Inferior parietal cortex (tissue), 1 donor: Measurements from ENCODE around the gene CADPS.

Source experiments
- DNase-seq: peaks from one replicate; pipeline ENCODE4 v3.0.0-alpha.2; 2016; ENCODE audit errors: extremely low spot score

The CADPS gene

DNA sequence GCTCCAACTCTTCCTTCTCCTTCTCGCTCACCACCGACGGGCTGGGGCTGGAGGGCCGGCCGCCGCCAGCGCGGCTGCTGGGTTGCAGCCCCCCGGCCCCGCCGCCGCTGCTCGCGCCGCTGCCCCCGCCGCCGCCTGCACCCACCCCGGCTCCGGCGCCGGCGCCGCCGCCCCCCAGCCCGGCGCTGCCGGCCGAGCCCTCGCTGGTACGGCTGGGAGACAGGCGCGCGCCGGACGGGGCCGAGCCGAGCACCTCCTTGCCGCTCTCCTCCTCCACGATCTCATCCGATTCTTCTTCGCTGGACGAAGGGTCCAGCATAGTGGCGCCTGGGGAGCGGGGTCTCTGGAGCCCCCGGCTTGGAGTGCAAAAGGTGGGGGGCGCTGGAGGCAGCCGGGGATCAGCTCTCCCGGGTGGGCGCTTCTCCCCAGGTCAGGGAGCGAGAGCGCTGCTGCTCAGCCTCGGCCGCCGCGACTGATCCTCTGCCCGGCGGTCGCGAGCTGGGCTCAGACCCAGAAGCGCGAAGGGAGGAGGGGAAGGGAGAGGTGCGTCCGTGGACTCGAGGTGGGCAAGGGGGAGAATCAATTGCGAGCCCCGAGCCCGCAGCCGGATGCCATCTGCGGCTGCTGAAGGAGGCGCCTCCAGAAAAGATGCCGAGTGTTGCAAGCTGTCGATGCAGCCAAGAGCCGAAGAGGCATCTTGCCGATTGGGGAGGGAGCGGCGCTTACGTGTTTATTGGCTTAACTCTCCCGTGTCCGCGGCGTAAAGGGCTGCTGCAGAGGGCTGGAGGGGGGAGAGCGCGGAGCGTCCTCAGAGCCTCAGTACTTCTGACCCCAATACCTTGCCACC lies at the start of gene CADPS:
CADPS (minus strand) TSS at position 706 of the 847 bp plus-strand sequence; CDS start at position 319, 387 bp downstream.
- DNase-seq = peak; percentile 64

DNA sequence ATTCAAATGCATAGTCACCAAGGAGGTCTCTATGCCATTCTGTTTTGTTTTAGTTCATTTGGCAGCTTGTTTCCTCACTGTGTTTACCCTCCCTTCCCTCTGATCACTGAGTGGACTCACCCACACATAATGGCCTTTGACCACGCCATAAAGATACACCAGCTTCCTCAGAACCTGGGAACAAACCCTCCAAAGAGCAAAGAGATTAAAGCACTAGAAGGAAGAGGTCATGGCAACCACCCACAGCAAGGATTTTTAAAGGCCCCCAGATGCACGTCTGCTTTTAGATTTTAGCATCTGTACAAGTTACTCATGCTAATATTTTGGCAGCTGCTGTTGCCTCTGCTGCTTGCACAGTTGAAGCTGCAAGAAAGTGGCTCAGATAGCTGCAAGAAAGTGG lies 47.9 kb upstream of the CADPS start:
- DNase-seq = no peak

DNA sequence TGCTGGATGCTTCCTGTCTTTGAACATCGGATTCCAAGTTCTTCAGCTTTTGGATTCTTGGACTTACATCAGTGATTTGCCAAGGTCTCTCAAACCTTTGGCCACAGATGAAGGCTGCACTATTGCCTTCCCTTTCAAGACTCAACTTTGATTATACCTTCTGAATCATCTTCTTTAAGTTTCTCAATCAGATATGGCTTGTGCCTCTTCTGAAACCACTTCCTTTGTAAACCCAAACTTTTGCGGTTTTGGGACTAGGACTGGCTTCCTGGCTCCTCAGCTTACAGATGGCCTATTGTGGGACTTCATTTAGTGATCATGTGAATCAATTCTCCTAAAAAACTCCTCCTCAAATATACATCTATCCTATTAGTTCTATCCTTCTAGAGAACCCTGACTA lies 47.1 kb upstream of the CADPS start:
- DNase-seq = no peak

DNA sequence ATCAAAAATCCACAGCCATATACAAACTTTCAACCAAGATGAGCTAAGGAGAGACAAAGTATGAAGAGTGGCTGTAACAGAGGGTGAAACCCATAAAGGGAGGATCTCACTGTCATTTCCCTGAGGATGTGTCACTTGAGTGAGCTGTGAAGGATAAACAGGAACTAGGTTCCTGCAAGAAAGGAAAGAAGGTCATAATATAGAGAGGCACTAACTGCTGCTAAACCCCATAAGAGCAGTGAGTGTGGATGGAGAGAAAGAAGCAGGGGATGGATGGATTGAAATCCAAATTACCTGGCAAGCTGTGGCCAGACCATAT lies 45.2 kb upstream of the CADPS start:
- DNase-seq = no peak

DNA sequence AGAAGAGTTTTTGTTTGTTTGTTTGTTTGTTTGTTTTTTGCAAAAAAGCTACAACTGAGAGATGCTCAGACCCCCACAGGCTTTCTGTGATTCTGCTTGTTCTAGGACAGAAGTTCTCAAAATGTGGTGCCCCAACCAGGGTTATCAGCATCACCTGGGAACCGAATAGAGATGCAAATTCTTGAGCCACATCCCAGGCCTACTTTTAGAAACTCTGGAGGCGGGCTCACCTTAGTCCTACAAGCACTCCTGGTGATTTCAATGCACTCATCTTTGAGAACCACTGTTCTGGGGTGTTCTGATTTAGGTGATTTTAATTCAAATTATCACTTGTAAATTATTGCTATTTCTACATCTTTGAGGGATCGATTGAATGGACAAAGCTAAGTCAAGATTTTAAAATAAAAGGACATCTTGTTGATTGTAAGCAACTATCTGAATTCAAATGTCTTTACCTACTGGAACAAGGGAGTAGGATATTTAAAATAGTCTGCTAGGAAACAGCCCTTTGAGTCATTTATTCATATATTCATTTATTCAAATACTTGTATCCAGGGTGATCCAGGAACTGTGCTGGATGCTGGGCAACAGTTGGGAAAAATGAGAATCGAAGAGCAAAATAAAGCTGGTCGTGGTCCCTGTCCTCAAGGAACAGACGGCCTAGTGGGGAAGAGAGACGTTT lies 44.7 kb upstream of the CADPS start:
- DNase-seq = no peak

DNA sequence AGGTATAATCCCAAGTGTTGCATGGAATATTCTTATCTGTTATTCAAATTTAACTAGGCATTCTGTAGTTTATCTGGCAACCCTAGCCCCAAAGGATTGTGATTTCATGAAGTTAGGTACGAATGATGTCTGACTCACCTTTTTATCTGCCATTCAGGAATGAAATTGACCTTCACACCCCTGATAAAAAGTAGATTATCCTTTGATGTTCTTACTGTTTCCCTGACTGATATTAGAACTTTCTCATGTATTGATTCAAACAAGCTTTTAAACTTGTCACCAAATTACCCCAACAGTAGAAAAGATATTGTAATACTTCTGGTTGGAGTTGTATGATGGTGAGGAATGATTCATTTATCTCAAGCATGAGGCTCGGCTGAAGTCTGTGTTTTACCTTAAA lies 43.6 kb upstream of the CADPS start:
- DNase-seq = no peak

DNA sequence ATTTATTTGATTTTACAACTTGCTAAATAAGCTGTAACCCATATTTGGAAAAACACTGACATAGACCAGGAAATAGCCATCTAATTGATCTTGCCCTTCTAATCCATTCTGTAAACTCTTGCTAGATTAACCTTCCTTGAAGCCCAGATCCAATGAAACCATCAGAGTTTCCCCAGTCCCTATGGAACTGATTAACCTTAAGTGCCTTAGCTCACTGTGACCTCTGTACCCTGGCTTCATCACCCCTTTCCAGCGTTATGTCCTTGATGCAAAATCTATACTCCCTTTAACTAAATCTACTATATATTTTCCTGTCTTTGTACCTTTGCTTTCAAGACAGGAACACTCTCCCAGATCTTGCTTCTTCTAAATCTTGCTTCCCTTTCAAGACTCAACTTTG lies 42.9 kb upstream of the CADPS start:
- no peak for DNase-seq

DNA sequence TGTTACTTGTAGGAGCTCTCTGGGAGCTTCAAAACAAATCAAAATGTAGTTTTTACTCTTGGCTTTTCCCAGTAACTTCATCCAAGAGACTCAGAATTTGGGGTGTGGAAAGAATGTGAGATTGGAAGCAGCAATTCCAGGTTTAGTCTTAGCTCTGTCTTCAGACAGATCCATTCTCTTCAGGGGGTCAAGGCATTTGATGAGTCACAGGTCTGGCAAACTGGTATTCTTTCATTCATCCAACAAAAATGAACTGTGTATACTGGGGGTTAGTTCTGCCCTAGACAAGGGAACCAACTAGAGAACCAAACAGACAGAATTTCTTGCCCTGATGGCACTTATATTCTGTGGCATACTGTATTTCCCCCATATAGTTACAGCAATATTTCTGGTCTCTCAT lies 36.3 kb upstream of the CADPS start:
- no peak for DNase-seq

DNA sequence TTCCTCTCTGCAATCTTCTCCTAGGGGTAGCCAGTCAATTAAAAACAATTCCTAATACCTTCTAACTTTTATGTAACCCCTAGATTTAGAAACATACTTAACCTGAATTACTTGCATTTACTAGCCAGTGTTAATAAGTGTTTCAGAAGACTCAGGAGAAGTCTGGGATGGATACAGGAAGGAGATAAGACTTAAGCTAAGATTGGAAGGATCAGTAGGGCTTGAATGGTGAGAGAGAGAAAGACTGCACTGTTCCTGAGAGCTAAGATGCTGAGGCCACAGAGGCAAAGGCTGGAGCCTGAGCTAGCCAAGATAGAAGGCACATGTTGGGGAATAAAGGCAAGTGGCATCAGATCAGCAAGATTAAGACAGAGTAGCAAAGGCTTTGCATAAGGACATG lies 30.1 kb upstream of the CADPS start:
- no peak for DNase-seq

DNA sequence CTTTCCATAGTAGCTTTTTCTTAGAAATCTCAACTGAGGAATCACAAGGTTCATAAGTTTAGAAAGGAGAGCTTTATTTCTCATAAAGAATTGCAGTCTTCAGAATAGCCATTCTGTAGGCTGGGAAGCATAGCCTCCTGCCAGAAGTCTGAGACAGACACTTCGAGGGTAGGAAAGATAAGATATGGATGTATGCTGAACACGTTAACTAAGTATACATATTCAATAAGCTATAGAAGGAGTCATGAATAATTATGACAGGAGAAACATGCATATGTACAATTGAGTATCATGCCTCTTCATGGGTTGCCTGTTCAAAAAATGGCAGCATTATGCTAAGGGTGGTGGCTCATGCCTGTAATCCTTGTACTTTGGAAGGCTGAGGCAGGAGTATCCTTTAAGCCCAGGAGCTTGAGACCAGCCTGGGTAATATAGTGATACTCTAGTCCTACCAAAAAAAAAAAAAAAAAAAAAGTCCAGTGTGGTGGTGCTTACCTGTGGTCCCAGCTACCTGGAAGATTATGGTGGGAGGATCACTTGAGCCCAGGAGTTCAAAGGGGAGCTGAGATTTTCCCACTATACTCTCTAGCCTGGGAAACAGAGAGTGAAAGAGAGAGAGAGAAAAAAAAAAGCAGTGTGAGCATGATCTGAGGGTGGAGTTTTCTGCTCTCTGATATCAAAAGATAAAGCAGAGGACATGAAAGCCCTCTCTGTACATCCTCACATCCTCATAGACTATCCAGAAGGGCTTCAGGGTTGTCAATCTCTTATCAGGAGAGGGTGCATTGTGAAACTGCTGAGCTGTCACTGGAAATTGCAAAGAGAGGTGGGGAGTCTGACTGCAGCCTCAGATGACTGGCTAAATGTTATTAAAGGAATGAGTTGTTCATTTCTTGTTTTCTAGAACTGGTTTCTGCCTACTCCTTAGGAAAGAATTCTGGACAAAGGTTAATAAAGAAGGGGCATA lies 23.6 kb upstream of the CADPS start:
- DNase-seq = no peak

DNA sequence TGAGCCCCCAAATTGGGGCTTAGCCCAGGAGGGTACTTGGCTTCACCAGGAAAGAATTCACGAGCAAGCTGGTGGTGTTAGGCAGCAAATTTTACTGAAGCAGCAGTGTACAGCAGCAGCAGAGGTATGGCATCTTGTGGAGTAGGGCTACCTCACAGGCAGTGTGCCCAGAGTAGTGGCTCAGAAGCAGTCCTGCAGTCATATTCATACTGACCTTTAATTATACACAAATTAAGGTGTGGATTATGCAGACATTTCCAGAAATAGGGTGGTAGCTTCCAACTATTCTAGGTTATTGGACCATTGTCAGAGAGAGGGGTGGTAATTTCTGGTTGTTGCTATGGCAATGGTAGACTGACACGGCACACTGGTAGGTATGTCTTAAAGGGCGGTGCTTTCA lies 20.7 kb upstream of the CADPS start:
- DNase-seq = no peak

DNA sequence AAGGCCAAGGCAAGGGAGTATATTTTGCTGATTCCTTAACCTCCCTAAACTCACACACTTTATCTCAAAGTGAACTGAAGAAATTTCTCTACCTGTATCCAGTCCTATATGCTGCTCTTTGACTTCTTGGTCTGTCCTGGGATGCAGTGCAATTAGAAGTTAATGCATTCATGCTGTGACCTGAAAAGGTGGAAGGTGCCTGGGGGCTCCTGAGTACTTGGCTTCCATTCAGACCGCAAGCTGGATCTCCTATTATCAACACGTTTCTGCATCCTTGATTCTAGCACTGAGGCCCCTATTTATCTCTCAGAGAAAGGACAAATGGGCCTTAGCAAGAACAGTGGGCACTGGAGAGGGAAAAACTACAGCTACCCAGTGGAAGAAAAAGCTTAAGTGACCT lies 17.7 kb upstream of the CADPS start:
- DNase-seq = no peak

DNA sequence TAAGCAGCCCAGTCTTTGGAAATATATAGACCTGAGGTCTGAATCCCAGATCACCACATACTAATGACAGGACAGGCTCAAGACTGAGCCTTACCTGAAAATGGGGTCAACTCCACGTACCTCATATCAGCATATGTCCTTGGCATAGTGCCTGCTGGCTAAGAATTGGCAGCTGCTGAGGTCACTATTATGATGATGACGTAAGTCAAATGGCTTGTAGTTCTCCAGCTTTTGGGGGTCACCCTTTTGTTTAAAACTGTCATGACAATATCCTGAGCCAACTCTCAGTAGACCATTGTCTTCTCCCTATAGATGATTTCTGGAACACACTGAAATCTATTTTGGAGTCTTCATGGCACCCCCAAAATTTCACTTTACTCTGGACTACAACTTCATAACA lies 16.8 kb upstream of the CADPS start:
- DNase-seq = no peak

DNA sequence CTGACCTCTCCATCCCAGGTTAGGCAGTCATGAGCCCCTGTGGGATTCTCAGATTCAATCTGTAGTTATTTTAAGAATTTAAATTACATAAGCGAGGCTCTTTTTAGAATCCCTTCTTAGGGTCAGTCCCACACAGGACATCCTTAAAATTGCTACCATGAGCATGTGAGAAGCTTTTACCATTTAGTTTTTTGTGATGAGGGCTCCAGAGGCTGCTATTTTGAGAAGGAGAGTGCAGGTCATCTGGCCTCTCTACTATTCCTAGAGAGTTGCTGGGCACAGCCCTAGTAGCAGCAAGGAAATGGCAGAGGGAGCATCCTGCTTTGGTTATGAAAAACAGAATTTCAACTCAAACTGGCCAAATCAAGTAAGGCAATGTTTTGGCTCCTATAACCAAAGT lies 13.6 kb upstream of the CADPS start:
- DNase-seq = no peak

DNA sequence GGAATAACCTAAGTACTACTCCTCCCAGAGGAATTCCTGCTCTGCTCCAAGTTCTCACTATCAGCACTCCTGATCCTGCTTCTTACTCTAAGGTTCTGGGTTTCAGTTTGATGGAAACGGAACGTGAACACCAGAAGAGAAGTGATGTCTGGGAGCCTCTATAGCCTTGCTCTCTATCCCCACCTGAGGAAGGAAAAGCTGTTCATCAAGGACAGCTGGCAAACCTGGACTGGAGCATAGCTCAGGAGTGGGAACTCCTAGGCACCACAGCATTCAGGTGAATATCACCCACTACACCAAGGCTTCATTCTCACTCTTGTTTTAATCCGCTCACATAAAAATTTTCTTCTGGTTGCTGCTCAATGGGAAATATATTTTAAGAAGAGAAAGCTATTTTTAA lies 13.0 kb upstream of the CADPS start:
- peak; percentile 11 for DNase-seq

DNA sequence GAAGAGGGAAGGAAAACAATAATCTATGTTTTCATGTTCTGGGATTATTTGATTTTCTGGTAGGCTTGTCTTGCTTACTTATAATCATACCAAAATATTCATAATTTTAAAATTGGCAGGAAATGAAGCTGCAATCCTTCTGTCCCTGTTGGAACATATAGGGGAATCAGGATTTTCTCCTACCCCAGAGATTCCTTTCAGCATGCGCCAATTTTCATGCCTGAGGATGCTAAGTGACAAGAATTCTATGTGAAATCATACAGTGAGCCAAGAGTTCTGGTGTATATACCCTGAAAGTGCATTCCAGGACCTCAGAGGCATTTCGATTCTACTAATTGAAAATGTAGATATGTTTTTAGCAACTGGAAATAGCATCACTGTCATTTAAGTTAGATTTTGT lies 9.9 kb upstream of the CADPS start:
- DNase-seq = no peak

DNA sequence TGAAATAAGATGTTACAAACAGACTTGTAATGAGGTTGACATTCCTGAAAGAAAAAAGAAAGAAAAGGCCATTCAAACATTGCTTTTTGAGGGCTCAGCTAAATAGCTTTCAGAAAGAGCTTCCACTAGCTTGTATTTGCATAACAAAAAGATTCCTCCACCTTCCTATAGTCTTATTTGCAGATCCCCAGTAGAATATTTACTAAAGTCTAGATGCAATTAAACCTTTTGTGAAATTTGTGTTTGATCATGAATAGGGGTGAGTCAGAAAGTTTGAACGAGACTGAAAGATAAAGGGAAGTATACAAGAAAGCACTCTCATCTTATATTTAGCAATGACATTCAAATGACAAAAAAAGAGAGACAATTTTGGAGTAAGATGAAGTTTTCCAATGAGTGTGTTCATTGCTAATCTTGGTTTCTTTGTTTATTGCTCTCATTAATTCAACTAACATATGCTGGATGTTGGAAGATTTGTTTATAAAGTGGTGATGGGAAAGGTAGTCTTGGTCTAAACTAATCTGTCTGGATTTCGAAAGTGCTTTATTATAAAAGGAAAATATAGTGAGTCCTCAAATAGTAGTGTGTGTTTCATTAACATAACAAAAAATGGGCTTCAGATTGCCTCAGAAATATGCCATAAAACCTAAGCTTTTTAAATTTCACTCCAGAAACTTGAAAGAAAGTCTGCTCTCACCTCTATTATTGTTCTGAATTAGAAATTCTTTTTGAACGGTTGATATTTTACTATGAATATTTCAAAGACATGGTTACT lies 9.1 kb upstream of the CADPS start:
- no peak for DNase-seq

DNA sequence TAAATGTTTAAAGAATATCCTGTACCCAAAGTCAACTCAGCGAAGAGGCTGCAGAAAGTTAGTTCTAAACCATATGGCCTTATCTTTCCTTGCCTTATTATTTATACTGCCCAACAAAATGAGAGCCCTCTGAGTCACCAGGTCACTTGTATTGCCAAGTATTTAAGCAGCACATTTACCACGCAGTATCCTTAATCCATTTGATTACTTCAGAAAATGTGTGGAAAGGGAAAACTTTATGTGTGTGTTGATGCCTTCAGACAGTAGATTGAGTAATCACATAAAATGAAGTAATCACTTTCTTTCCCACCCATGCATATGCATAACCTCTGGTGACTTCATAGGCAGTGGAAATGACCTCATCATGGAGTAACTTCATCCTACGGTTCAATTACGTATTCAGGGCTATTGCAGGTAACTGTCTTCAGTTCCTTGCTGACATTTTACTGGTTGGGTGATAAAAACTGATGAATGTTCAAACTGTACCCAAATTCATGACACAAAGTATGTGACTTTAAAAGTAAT lies 7.5 kb upstream of the CADPS start:
- no peak for DNase-seq

DNA sequence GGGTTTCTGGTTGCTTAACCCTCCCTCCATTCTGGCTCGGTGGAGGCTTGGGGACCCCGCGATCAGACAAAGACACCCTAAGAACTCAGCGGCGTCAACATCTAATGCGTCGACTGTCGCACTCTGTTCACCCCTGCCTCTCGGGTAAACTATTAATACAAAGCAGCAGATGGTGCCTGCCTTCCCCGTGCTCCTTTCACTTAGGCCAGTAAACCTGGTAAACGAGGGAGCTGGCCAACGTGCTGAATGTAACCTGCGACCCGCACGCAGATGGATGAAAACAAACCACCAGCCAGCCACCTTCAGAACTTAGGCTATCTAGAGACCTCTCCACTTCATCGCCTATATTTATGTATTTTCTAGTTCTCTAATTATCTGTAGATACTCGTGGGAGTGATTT lies 848 bp upstream of the CADPS start:
- no peak for DNase-seq

DNA sequence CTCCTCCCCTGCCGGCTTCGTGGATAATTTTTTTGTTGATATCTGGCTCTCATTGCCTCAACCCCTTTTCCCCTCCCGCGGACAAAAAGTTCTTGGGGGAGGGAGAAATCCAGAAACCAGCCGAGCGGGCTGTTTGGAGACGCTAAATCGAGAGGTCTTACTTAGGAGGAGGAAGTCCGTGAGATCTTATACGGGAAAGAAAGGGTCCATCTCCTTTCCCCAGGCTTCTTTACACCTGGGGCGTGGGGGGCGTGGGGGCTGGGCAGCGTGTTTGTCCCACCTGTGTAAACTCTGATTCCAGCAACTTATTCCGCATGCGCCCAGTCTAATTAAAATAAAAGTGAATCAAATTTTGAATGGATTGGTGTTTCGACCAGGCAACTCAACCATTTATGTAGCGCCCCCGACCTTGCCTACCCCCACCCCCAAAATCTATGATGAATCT lies 364 bp upstream of the CADPS start:
- DNase-seq = no peak
